ENCODE measurements around the gene CCDC83.

CCDC83 gene

GRCh38 chr11:85855341-85855656, at the start of gene CCDC83:
Gene CCDC83 (plus strand): TSS chr11:85855383. CDS start chr11:85865124, 9,741 bp downstream.
- no peak for DNase-seq

- no peak for DNase-seq
Measured at GRCh38 chr11:85805387-85805786, 49.8 kb upstream of the CCDC83 start.

GRCh38 chr11:85806016-85806415, 49.2 kb upstream of the CCDC83 start:
- no peak for DNase-seq

GRCh38 chr11:85806876-85807275, 48.3 kb upstream of the CCDC83 start:
- DNase-seq, result no peak

GRCh38 chr11:85809191-85809590, 46.0 kb upstream of the CCDC83 start:
- DNase-seq, result peak; percentile 15 to 24

GRCh38 chr11:85809863-85810262, 45.3 kb upstream of the CCDC83 start:
- peak; percentile 18 to 32 for DNase-seq

GRCh38 chr11:85810521-85810870, 44.7 kb upstream of the CCDC83 start:
- DNase-seq, result no peak

- peak; percentile 77 to 80 for DNase-seq
Measured at GRCh38 chr11:85810871-85811611, 44.1 kb upstream of the CCDC83 start, which contains the start of gene SYTL2. Gene SYTL2 (minus strand): TSS chr11:85811141. CDS start chr11:85757725, 53,416 bp downstream.

GRCh38 chr11:85811624-85812023, 43.6 kb upstream of the CCDC83 start:
- DNase-seq, result no peak

- no peak for DNase-seq
Measured at GRCh38 chr11:85813721-85814120, 41.5 kb upstream of the CCDC83 start.

GRCh38 chr11:85815186-85815931, 39.8 kb upstream of the CCDC83 start:
- no peak for DNase-seq

- DNase-seq, result no peak
Measured at GRCh38 chr11:85819441-85819840, 35.7 kb upstream of the CCDC83 start.

- no peak for DNase-seq
Measured at GRCh38 chr11:85821636-85822035, 33.5 kb upstream of the CCDC83 start.

- DNase-seq, result no peak
Measured at GRCh38 chr11:85822814-85823213, 32.4 kb upstream of the CCDC83 start.

GRCh38 chr11:85823816-85824215, 31.4 kb upstream of the CCDC83 start:
- peak; percentile 74 to 83 for DNase-seq

- DNase-seq, result no peak
Measured at GRCh38 chr11:85825616-85826015, 29.6 kb upstream of the CCDC83 start.

- DNase-seq, result peak; percentile 11 to 27
Measured at GRCh38 chr11:85826116-85826855, 28.9 kb upstream of the CCDC83 start.

- DNase-seq, result peak; percentile 15 to 66
Measured at GRCh38 chr11:85827748-85828639, 27.2 kb upstream of the CCDC83 start.

GRCh38 chr11:85828640-85828978, 26.6 kb upstream of the CCDC83 start:
- DNase-seq, result no peak

GRCh38 chr11:85829172-85829571, 26.0 kb upstream of the CCDC83 start:
- no peak for DNase-seq

GRCh38 chr11:85831050-85831449, 24.1 kb upstream of the CCDC83 start:
- DNase-seq, result no peak

GRCh38 chr11:85835263-85835662, 19.9 kb upstream of the CCDC83 start:
- no peak for DNase-seq

- no peak for DNase-seq
Measured at GRCh38 chr11:85835729-85836128, 19.5 kb upstream of the CCDC83 start.

Measured in CD4-positive, alpha-beta T cell treated with Interleukin-1 beta for 1 hour (primary cell).